Parathyroid adenoma (tissue), 2 donors: ENCODE results near the gene KRT40.

Source experiments
- H2AFZ ChIP-seq: fragments of 300-600 bp; sonication (generic); one replicate; pipeline ENCODE4 v1.7.0; 2017; ENCODE audit warnings: antibody characterized with exemption, mild to moderate bottlenecking
- H3K27ac ChIP-seq: fragments of 300-600 bp; sonication (generic); one replicate; pipeline ENCODE4 v1.7.0; 2017
- H3K27me3 ChIP-seq: fragments of 300-600 bp; sonication (generic); one replicate; pipeline ENCODE4 v1.7.0; 2017; ENCODE audit warnings: low read length; ENCODE audit not compliant: control insufficient read depth, insufficient read depth
- H3K36me3 ChIP-seq: fragments of 300-600 bp; sonication (generic); one replicate; pipeline ENCODE4 v1.7.0; 2017; ENCODE audit warnings: low read length; ENCODE audit not compliant: control insufficient read depth, insufficient read depth
- H3K4me1 ChIP-seq: fragments of 300-600 bp; sonication (generic); one replicate; pipeline ENCODE4 v1.7.0; 2017; ENCODE audit warnings: control low read depth
- H3K4me2 ChIP-seq: fragments of 300-600 bp; sonication (generic); one replicate; pipeline ENCODE4 v1.7.0; 2017; ENCODE audit warnings: low read length
- H3K4me3 ChIP-seq: fragments of 300-600 bp; sonication (generic); one replicate; pipeline ENCODE4 v1.7.0; 2017; ENCODE audit warnings: low read depth, low read length
- H3K79me2 ChIP-seq: fragments of 300-600 bp; sonication (generic); one replicate; pipeline ENCODE4 v1.7.0; 2017; ENCODE audit warnings: control low read depth
- H3K9ac ChIP-seq: fragments of 300-600 bp; sonication (generic); one replicate; pipeline ENCODE4 v1.7.0; 2017; ENCODE audit warnings: mild to moderate bottlenecking
- H3K9me3 ChIP-seq: fragments of 300-600 bp; sonication (generic); one replicate; pipeline ENCODE4 v1.7.0; 2017; ENCODE audit warnings: low read length; ENCODE audit not compliant: control insufficient read depth
- CTCF ChIP-seq: fragments of 300-600 bp; sonication (generic); IDR thresholded peaks from one replicate; pipeline ENCODE4 v1.7.0; 2017; ENCODE audit warnings: antibody characterized with exemption, mild to moderate bottlenecking
- donor health status: primary hyperparathyroidism.

Gene KRT40

GRCh38 chr17:40952661-40953060 is 31.5 kb downstream of the KRT40 start:
- no peak for TF ChIP-seq CTCF
- H3K4me1 ChIP-seq: no peaks in the 10 kb centered on the region
- no peak overlapping the region for H3K27ac ChIP-seq
- no peak overlapping the region for H3K4me3 ChIP-seq
- no peaks in the 10 kb centered on the region for H3K27me3 ChIP-seq
- H3K36me3 ChIP-seq: no peaks in the 10 kb centered on the region
- H3K4me2 ChIP-seq: no peak overlapping the region
- no peaks in the 10 kb centered on the region for H3K79me2 ChIP-seq
- H2AFZ ChIP-seq: no peak overlapping the region
- no peaks in the 10 kb centered on the region for H3K9me3 ChIP-seq
- H3K9ac ChIP-seq: no peak overlapping the region

GRCh38 chr17:40952154-40952553 is 32.0 kb downstream of the KRT40 start:
- Histone ChIP-seq H3K9me3 (no peaks in the 10 kb centered on the region), H3K9ac (no peak overlapping the region), H3K79me2 (no peaks in the 10 kb centered on the region), H3K36me3 (no peaks in the 10 kb centered on the region), H2AFZ (no peak overlapping the region), H3K4me1 (no peaks in the 10 kb centered on the region), H3K4me2 (no peak overlapping the region), H3K27ac (no peak overlapping the region), H3K27me3 (no peaks in the 10 kb centered on the region), H3K4me3 (no peak overlapping the region)
- TF ChIP-seq CTCF: no peak

- Histone ChIP-seq H3K27ac (no peak overlapping the region), H2AFZ (no peak overlapping the region), H3K36me3 (no peaks in the 10 kb centered on the region), H3K9me3 (no peaks in the 10 kb centered on the region), H3K9ac (no peak overlapping the region), H3K27me3 (no peaks in the 10 kb centered on the region), H3K79me2 (no peaks in the 10 kb centered on the region), H3K4me3 (no peak overlapping the region), H3K4me1 (no peaks in the 10 kb centered on the region), H3K4me2 (no peak overlapping the region)
- no peak for TF ChIP-seq CTCF
Observed at GRCh38 chr17:40951011-40951622, 33.0 kb downstream of the KRT40 start.

- H3K4me2 ChIP-seq: no peak overlapping the region
- H2AFZ ChIP-seq: no peak overlapping the region
- no peak overlapping the region for H3K4me3 ChIP-seq
- no peaks in the 10 kb centered on the region for H3K36me3 ChIP-seq
- no peaks in the 10 kb centered on the region for H3K79me2 ChIP-seq
- no peaks in the 10 kb centered on the region for H3K9me3 ChIP-seq
- H3K9ac ChIP-seq: no peak overlapping the region
- H3K4me1 ChIP-seq: no peaks in the 10 kb centered on the region
- H3K27me3 ChIP-seq: no peaks in the 10 kb centered on the region
- TF ChIP-seq CTCF: no peak
- H3K27ac ChIP-seq: no peak overlapping the region
Observed at GRCh38 chr17:40950176-40950575, 34.0 kb downstream of the KRT40 start.

GRCh38 chr17:40949418-40949817 is 34.7 kb downstream of the KRT40 start:
- H2AFZ ChIP-seq: no peak overlapping the region
- H3K27ac ChIP-seq: no peak overlapping the region
- no peaks in the 10 kb centered on the region for H3K27me3 ChIP-seq
- no peaks in the 10 kb centered on the region for H3K4me1 ChIP-seq
- H3K9me3 ChIP-seq: no peaks in the 10 kb centered on the region
- no peak overlapping the region for H3K4me3 ChIP-seq
- H3K9ac ChIP-seq: no peak overlapping the region
- no peaks in the 10 kb centered on the region for H3K36me3 ChIP-seq
- H3K79me2 ChIP-seq: no peaks in the 10 kb centered on the region
- no peak for TF ChIP-seq CTCF
- H3K4me2 ChIP-seq: no peak overlapping the region
